ENCODE measurements around the gene ZC3HAV1L. TPM values are rescaled to one million over a fixed set of nuclear protein-coding genes. Genes with fewer than 3 reads are reported as not detected.

Gene ZC3HAV1L
- total and polyA plus RNA-seq, 2 of the 13 experiments (the other 11 are each of a cell fraction or from before 2014, with no cell fraction given): 8.4 to 11.1 TPM

DNA sequence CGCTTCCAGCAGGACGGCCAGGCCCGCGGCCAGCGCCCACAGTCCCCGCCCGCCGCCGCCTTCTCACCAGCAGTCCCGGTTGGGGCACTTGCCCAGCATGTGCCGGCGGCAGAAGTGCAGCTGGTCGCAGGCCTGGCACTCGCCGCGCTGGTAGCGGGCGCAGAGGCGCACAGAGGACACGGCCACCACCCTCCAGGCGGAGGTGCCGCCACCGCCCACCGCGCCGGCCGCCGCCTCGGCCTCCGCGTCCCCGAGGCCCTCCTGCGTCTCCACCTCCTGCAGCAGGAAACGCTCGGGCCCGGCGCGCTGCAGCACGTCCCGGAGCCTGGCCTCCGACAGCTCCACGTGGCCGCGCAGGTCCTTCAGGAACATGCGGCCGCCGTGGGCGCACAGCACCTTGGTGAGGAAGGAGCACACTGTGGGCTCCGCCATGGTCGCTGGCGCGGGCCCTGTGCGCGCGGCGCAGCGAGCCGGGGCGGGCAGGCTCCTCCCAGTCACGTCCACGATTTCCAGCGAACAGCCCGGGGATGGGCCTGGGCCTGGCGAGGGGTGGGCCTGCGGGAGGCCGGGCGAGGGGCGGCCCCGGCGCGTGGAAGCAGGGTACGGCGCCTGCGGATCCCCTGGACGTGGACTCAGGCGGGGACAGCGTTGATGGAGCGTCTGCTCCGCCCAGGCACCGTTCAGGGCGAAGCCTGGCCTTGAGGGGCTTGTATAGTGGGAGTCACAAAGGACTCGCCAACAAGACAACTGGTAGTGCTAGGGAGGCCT is at the start of gene ZC3HAV1L (continued):
- TF ChIP-seq, protein P1, sequence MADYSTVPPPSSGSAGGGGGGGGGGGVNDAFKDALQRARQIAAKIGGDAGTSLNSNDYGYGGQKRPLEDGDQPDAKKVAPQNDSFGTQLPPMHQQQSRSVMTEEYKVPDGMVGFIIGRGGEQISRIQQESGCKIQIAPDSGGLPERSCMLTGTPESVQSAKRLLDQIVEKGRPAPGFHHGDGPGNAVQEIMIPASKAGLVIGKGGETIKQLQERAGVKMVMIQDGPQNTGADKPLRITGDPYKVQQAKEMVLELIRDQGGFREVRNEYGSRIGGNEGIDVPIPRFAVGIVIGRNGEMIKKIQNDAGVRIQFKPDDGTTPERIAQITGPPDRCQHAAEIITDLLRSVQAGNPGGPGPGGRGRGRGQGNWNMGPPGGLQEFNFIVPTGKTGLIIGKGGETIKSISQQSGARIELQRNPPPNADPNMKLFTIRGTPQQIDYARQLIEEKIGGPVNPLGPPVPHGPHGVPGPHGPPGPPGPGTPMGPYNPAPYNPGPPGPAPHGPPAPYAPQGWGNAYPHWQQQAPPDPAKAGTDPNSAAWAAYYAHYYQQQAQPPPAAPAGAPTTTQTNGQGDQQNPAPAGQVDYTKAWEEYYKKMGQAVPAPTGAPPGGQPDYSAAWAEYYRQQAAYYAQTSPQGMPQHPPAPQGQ (CRISPR knock-in tag; IDR thresholded peaks at IDR 0.05; ENCODE audit: borderline replicate concordance): no peak
- TF ChIP-seq HNRNPK (IDR thresholded peaks at IDR 0.05; ENCODE audit: low read depth, low read length, poor library complexity, severe bottlenecking) (no peak), EED (CRISPR knock-in tag; IDR thresholded peaks at IDR 0.05) (0 out of 2 replicates have a peak, but pooled peaks have one; percentile 45), REPIN1 (CRISPR knock-in tag; IDR thresholded peaks at IDR 0.05; ENCODE audit: borderline replicate concordance, low read depth) (peak; percentile 53), SRSF1 (optimal IDR thresholded peaks at IDR 0.05; ENCODE audit: low read depth, low read length) (no peak), KMT2B (CRISPR knock-in tag; IDR thresholded peaks at IDR 0.05) (no peak), ARNT2 (CRISPR knock-in tag; IDR thresholded peaks at IDR 0.05; ENCODE audit: low read depth) (peak; percentile 18; the same call in 1 of the 2 replicates), FOXC1 (CRISPR knock-in tag; IDR thresholded peaks at IDR 0.05; ENCODE audit: borderline replicate concordance) (peak; percentile 67), KDM6A (CRISPR knock-in tag; IDR thresholded peaks at IDR 0.05; ENCODE audit: low read depth) (no peak), ZNF766 (CRISPR knock-in tag; IDR thresholded peaks at IDR 0.05; ENCODE audit: borderline replicate concordance) (no peak), ZNF354B (CRISPR knock-in tag; IDR thresholded peaks at IDR 0.05) (no peak), KLF16 (CRISPR knock-in tag; IDR thresholded peaks at IDR 0.05) (peak in 1 of 2 experiments; percentile 38; a peak in 1 of 4 replicates), SRY (CRISPR knock-in tag; IDR thresholded peaks at IDR 0.05) (no peak), FOXP1 (IDR thresholded peaks at IDR 0.05) (no peak), FOXP1 (CRISPR knock-in tag; IDR thresholded peaks at IDR 0.05) (no peak; the same call in 1 of the 2 replicates), ZHX2 (IDR thresholded peaks at IDR 0.05; ENCODE audit: low read depth) (no peak), ZHX2 (CRISPR knock-in tag; IDR thresholded peaks at IDR 0.05; ENCODE audit: borderline replicate concordance) (no peak; the same call in 1 of the 2 replicates), HMG20B (CRISPR knock-in tag; conservative IDR thresholded peaks at IDR 0.05) (no peak), ZNF781 (CRISPR knock-in tag; IDR thresholded peaks at IDR 0.05; ENCODE audit: borderline replicate concordance, not compliant biosample characterization) (peak; percentile 27), BORCS8-MEF2B (CRISPR knock-in tag; IDR thresholded peaks at IDR 0.05) (peak; percentile 48), SIX4 (CRISPR knock-in tag; IDR thresholded peaks at IDR 0.05) (no peak), RBFOX2 (IDR thresholded peaks at IDR 0.05; ENCODE audit: low read depth, low read length) (peak; percentile 90), ZNF747 (CRISPR knock-in tag; IDR thresholded peaks at IDR 0.05; ENCODE audit: borderline replicate concordance) (0 out of 2 replicates have a peak, but pooled peaks have one; percentile 43), DR1 (CRISPR knock-in tag; IDR thresholded peaks at IDR 0.05) (no peak; the same call in 1 of the 2 replicates)

Data from HepG2 (cell line).